Transverse colon (tissue), 4 donors: ENCODE measurements around the gene RAB20. TPM values are rescaled to one million over a fixed set of nuclear protein-coding genes. Genes with fewer than 3 reads are reported as not detected.

Experiments
- DNase-seq: peaks from one replicate; pipeline ENCODE4 v3.0.0-alpha.2; 2019
- H3K27ac ChIP-seq, 4 donors: fragments of 200-600 bp; sonication (generic); 2 replicates each; pipeline ENCODE4 v1.5.1; 2016 to 2018; ENCODE audit warnings: inconsistent platforms in 4 of 4
- H3K27me3 ChIP-seq: fragments of 200-600 bp; sonication (generic); 2 replicates; pipeline ENCODE4 v1.5.1; 2017; ENCODE audit warnings: inconsistent platforms
- H3K36me3 ChIP-seq, 4 donors: fragments of 200-600 bp; sonication (generic); 2 replicates each; pipeline ENCODE4 v1.5.1; 2017 to 2019; ENCODE audit warnings: inconsistent platforms in 4 of 4
- H3K4me1 ChIP-seq, 4 donors: fragments of 200-600 bp; sonication (generic); 2 replicates each; pipeline ENCODE4 v1.5.1; 2017 to 2020; ENCODE audit warnings: inconsistent platforms in 4 of 4
- H3K4me3 ChIP-seq, 4 donors: fragments of 200-600 bp; sonication (generic); 1 replicate in 1 of 4; 2 replicates in 3 of 4; pipeline versions ENCODE4 v1.5.1 to v1.6.1; 2017 to 2019; ENCODE audit warnings: inconsistent platforms in 4 of 4
- H3K9me3 ChIP-seq, 2 donors: fragments of 200-600 bp; sonication (generic); 2 replicates each; pipeline ENCODE4 v1.5.1; 2017 to 2019; ENCODE audit warnings: inconsistent platforms in 2 of 2
- EP300 ChIP-seq: sonication (generic); formaldehyde crosslinking; IDR thresholded peaks from one replicate; pipeline ENCODE4 v1.6.1; 2017; ENCODE audit warnings: antibody characterized with exemption, low read depth
- POLR2A ChIP-seq: fragments of 450-650 bp; IDR thresholded peaks from one replicate; pipeline ENCODE4 v1.6.1; 2016; ENCODE audit warnings: antibody characterized with exemption, mild to moderate bottlenecking, moderate library complexity
- POLR2AphosphoS5 ChIP-seq, 3 donors: sonication (generic); formaldehyde crosslinking; IDR thresholded peaks; one replicate each; pipeline ENCODE4 v1.6.1; 2016; ENCODE audit warnings: antibody characterized with exemption in 3 of 3
- WGBS, 2 donors: methylation state at CpG; one replicate each; pipeline ENCODE4 v1.1.5; 2018; ENCODE audit warnings: low coverage in 1 of 2; 5-methylcytosine and 5-hydroxymethylcytosine counted together
- in situ Hi-C, 4 donors: fragments of 200-750 bp; cut with MboI; loops; one replicate each; pipeline versions ENCODE4 v1.15.0 to v1.15.1; 2017; ENCODE audit warnings: low sequenced_read_pairs in 3 of 4, low pct_ligation_motif_present in 1 of 4, low pct_unique_long_range_greater_than_20kb in 1 of 4
- intact Hi-C: fragments of 100-400 bp; cut with DNase I; formaldehyde crosslinking; loops from one replicate; pipeline ENCODE4 v1.15.1; 2023; ENCODE audit warnings: low total_unique reads
- total RNA-seq, 4 donors: library from RNA; depleted of rRNA; stranded (reverse); fragments of >200 nt; gene quantifications; one replicate each; pipeline ENCODE4 v1.1.0, GENCODE V29; 2016
- TF ChIP-seq, protein P1 (sequence below), 5 experiments: fragments of 200-600 bp in 3 of 5; fragments of 450-650 bp in 2 of 5; sonication (generic) in 3 of 5; IDR thresholded peaks; 1 replicate in 2 of 5; 2 replicates in 3 of 5; pipeline ENCODE4 v1.5.1; 2016 to 2017; ENCODE audit warnings: antibody characterized with exemption in 5 of 5, inconsistent platforms in 3 of 5, mild to moderate bottlenecking in 2 of 5, moderate library complexity in 1 of 5

Gene RAB20
- total RNA-seq, 4 donors from 2014 or later = 12.5 to 66.2 (median 54.1) TPM

DNA sequence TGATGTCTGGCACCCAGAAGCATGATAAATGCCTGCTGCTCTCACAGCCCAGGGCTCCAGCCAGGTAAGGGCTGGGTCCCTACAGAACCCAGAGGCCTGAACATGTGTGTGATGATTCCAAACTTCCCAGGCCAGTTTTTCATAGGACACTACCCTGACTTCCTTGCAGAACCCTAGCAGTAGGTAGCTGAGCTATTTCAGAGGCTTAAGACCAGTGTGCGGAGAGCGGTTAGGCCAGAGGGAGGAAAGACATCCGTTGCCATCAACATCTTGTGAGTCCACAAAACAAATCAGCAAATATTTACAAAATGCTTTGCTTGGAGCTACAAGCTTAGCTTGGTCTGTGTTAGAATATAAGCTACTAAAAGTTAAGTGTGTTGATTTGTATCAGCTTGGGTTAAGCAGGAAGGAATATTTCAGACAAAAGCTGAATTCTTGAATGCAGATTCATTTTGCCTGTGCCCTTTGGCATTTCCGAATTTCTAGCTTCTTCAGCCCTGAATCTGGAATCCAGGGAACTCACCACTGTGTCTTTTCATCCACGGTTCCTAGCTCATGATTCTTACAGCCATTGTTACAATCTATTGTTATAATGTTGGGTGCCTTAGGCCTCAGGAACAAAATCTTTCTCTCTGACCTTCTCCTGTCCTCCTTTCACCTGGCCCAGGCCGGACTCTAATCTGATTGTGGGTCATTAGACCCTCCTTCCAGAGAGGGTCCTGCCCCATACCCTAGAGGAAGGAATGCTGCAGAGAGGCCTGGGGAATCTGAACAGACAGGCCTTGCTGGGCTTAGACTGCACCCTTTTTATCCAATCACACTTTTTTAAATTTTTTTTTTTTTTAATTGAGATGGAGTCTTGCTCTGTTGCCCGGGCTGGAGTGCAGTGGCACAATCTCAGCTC lies 12.4 kb downstream of the RAB20 start:
- no peak for TF ChIP-seq EP300
- TF ChIP-seq, protein P1, sequence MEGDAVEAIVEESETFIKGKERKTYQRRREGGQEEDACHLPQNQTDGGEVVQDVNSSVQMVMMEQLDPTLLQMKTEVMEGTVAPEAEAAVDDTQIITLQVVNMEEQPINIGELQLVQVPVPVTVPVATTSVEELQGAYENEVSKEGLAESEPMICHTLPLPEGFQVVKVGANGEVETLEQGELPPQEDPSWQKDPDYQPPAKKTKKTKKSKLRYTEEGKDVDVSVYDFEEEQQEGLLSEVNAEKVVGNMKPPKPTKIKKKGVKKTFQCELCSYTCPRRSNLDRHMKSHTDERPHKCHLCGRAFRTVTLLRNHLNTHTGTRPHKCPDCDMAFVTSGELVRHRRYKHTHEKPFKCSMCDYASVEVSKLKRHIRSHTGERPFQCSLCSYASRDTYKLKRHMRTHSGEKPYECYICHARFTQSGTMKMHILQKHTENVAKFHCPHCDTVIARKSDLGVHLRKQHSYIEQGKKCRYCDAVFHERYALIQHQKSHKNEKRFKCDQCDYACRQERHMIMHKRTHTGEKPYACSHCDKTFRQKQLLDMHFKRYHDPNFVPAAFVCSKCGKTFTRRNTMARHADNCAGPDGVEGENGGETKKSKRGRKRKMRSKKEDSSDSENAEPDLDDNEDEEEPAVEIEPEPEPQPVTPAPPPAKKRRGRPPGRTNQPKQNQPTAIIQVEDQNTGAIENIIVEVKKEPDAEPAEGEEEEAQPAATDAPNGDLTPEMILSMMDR (IDR thresholded peaks at IDR 0.05) = no peak
- TF ChIP-seq POLR2AphosphoS5 (IDR thresholded peaks at IDR 0.05) = no peak
- TF ChIP-seq POLR2A = no peak
- WGBS, 2 donors = 70 to 81% methylated on average over 3 to 7 of the region's 7 CpGs
- Histone ChIP-seq H3K36me3 (no peaks in the 10 kb centered on the region), H3K9me3 (no peaks in the 10 kb centered on the region), H3K4me1 (peaks cover 0 to 38% (median 15%) of the 10 kb centered on the region in 4 donors), H3K4me3 (no peak overlapping the region), H3K27me3 (no peaks in the 10 kb centered on the region), H3K27ac (no peak overlapping the region)
- in situ Hi-C loops (no loop called here), intact Hi-C loops (no loop called here)
- no peak for DNase-seq

DNA sequence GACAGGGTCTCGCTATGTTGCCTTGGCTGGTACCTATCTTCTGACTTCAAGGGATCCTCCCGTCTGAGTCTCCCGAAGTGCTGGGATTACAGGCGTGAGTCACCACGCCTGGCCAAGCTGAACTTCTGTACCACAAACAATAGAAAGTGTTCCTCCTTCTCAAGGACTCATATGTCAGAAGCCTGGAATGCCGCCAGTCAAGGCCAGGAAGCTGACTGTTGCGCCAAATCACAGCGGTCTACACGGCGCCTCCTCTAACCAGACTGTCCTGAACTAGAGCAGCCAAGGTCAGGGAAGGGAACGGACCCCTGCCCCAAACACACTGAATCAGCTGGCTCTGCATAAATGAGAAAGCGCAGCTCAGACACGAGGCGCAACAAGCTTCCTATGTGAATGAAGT lies 14.6 kb downstream of the RAB20 start:
- H3K4me1 ChIP-seq = peaks cover under 1 to 43% (median 18%) of the 10 kb centered on the region in 4 donors
- intact Hi-C loops = no loop called here
- DNase-seq = peak; percentile 93
- 51% methylated on average over 14 of the region's 14 CpGs; no CpG with 5 or more reads in 1 of the 2 donors for WGBS, 2 donors
- peak; percentile 8 to 74 (median 57) for TF ChIP-seq POLR2AphosphoS5 (IDR thresholded peaks at IDR 0.05)
- TF ChIP-seq, protein P1 (IDR thresholded peaks at IDR 0.05) = no peak
- in situ Hi-C loops = no loop called here
- H3K36me3 ChIP-seq = no peaks in the 10 kb centered on the region
- H3K27me3 ChIP-seq = no peaks in the 10 kb centered on the region
- no peaks in the 10 kb centered on the region for H3K9me3 ChIP-seq
- peak overlapping the region; percentile 55 to 64 (median 60) for H3K27ac ChIP-seq
- H3K4me3 ChIP-seq = no peak overlapping the region

DNA sequence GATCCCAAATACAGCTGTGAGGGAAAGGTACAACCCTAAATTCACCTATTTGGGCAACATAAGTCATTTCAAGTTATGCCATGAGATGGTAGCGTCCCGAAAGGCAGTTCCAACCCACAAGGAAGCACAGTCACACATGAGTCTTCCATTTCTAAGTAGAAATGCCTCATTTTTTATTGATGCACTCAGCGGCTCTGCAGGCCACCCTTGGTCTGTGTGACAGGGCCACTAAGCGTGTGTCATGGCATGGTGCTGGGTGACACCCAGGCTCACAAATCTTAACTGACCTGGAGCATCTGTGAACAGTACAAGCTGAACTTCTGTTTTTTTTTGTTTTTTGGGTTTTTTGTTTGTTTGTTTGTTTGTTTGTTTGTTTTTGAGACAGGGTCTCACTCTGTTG lies 15.1 kb downstream of the RAB20 start:
- DNase-seq = no peak
- intact Hi-C loops = no loop called here
- in situ Hi-C loops = no loop called here
- 84 to 95% methylated on average over 2 to 4 of the region's 4 CpGs for WGBS, 2 donors
- Histone ChIP-seq H3K9me3 (no peaks in the 10 kb centered on the region), H3K27ac (peak overlapping the region; percentile 55 to 64 (median 60)), H3K4me1 (peaks cover 6 to 44% (median 23%) of the 10 kb centered on the region in 4 donors), H3K4me3 (no peak overlapping the region), H3K36me3 (no peaks in the 10 kb centered on the region), H3K27me3 (no peaks in the 10 kb centered on the region)
- TF ChIP-seq POLR2A = no peak
- TF ChIP-seq, protein P1 (IDR thresholded peaks at IDR 0.05) = no peak
- no peak for TF ChIP-seq EP300
- no peak for TF ChIP-seq POLR2AphosphoS5 (IDR thresholded peaks at IDR 0.05)

DNA sequence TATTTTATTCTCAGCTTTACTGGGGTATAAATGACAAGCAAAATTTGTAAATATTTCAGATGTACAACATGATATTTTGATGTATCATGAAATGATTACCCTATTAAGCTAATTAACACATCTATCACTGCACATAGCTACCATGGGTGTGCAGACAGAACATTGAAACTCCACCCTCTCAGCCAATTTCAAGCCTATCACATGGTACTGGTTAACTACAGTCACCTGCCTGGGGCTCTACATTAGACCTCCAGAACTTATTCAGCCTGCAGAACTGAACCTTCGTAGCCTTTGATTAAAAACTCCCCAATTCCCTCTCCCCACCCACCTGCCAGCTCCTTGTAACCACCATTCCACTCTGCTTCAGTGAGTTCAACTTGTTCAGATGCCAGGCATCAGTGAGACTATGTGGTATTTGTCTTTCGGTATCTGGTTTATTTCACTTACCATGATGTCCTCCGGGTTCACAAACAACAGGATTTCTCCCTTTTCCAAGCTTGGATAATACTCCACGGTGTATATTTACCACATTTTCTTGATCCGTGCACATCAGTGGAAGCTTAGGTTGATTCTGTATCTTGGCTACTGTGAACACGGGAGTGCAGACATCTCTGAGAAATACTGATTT lies 19.2 kb downstream of the RAB20 start:
- WGBS, 2 donors = 57 to 74% methylated on average over 5 to 6 of the region's 6 CpGs
- in situ Hi-C loops (no loop called here), intact Hi-C loops (no loop called here)
- Histone ChIP-seq H3K9me3 (no peaks in the 10 kb centered on the region), H3K4me3 (no peak overlapping the region), H3K36me3 (no peaks in the 10 kb centered on the region), H3K27ac (peak overlapping the region in 3 of 4 donors; percentile 47 to 82 (median 68)), H3K4me1 (peaks cover 16 to 59% (median 40%) of the 10 kb centered on the region in 4 donors), H3K27me3 (no peaks in the 10 kb centered on the region)
- no peak for TF ChIP-seq POLR2AphosphoS5 (IDR thresholded peaks at IDR 0.05)
- no peak for TF ChIP-seq POLR2A
- TF ChIP-seq, protein P1 (IDR thresholded peaks at IDR 0.05) = no peak
- DNase-seq = no peak
